HL-60/S4 (cell line): ENCODE results near the gene MARCHF10.

Experiments
- in situ Hi-C: fragments of 300-500 bp; cut with MboI; formaldehyde crosslinking; loops from 2 replicates; pipeline ENCODE4 v1.14.3; 2022; ENCODE audit warnings: low sequenced_read_pairs

The MARCHF10 gene

DNA sequence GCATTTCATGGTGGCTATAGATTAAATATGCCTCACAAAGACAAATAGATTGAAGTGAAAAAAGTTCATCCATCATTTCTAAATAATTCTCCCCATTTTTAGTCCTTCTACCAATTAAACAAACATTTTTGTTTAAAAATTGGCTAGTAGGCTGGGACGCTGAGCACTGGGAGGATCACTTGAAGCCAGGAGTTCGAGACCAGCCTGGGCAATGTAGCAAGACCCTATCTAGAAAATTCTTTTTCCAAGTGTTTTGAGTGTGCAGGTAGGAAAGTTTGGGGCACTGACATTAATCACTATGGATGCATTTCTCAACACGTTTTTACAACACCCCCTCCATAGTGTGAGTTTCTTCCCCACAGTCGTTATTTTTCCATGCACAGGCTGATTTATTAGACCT lies 123.9 kb downstream of the MARCHF10 start:
- in situ Hi-C loops = no loop called here

GRCh38 chr17:62681939-62682381 lies 126.2 kb downstream of the MARCHF10 start:
- in situ Hi-C loops = no loop called here

- in situ Hi-C loops = no loop called here
Observed at GRCh38 chr17:62681061-62681938, 126.8 kb downstream of the MARCHF10 start.

DNA sequence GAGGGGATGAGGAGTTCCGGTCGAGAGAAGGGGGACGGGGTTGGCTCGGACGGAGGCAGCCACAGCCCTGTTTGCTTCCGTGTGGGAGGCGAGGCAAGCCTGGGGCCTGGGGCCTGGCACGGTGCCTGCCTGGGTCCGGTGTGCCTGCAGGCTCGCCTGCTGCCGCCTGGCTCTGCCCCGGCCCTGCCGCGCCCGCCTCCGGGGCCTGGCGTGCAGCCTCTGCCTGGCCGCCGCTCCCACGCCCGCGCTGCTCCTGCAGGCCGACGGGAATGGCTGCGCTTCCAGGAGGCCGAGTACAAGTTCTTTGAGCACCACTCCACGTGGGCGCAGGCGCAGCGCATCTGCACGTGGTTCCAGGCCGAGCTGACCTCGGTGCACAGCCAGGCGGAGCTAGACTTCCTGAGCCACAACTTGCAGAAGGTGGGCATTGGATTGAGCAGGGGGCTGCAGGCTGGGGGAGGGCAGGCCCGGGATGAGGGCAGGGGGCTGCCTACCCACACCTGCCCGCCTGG lies 127.5 kb downstream of the MARCHF10 start:
- in situ Hi-C loops = no loop called here

DNA sequence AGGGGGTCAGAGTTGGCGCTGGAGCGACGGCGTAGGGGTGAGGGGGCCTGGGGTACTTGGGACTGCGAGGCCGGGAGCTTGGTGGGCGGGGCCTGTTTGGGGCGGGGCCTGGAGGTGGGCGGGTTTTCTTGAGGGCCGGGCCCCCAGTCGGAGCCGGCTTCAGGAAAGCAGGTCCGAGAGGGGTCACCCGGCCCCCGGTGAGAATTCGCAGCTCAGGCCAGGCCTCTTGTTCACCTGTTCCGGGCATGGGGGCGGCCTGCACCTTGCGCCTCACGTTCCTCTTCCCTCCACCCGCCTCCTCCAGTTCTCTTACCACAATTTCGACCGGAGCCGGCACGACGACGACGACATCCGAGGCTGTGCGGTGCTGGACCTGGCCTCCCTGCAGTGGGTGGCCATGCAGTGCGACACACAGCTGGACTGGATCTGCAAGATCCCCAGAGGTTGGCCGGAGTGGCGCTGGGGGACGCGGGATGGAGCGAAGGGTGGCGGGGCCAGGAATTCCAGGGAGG lies 128.2 kb downstream of the MARCHF10 start:
- in situ Hi-C loops = no loop called here

GRCh38 chr17:62678214-62678919 lies 129.7 kb downstream of the MARCHF10 start:
- in situ Hi-C loops = no loop called here

- in situ Hi-C loops = no loop called here
Observed at GRCh38 chr17:62676952-62677596, 131.0 kb downstream of the MARCHF10 start.

- in situ Hi-C loops = no loop called here
Observed at GRCh38 chr17:62676231-62676943, 131.7 kb downstream of the MARCHF10 start.

GRCh38 chr17:62675701-62676100 lies 132.4 kb downstream of the MARCHF10 start:
- in situ Hi-C loops = no loop called here

DNA sequence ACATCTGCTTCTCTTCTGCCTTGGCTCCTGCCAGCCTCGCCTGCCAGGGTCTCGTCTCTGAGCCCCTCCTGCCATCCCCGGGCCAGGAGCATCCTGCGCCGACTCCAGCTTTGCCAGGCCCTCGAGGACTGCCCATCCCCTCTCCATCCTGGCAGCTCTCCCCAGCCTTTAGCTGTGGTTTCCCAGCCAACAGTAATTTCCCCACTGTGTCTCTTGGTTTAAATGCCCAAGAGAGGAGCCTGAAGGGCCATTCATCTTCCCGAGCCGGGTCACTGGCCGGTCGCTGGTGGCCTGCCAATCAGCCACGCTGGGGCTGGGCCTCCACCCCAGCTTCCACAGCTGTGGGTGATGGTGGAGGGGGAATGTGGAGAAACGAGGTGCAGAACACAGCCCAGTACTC lies 132.9 kb downstream of the MARCHF10 start:
- in situ Hi-C loops = no loop called here

DNA sequence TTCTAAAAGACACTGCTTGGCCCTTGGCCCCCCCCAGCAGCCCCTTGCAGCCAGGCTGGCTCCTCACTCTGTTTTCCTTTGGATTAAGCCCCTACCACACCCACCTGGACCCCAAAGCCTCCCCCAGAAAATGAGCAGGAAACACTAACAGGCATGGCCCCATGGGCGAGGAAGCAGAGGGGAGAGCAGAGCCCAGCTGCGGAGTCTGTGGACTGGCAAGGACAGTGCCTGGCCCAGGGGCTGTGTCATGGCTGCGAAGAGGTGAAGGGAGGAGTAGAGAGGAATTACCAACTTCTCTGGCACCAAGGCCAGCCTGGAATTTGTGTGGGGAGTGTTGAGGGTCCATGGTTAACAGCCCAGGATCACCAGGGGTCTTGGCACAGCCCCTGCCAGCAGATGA lies 133.3 kb downstream of the MARCHF10 start:
- in situ Hi-C loops = no loop called here

GRCh38 chr17:62674363-62674739 lies 133.8 kb downstream of the MARCHF10 start:
- in situ Hi-C loops = no loop called here

GRCh38 chr17:62673614-62674362 lies 134.3 kb downstream of the MARCHF10 start:
- in situ Hi-C loops = no loop called here

- in situ Hi-C loops = no loop called here
Observed at GRCh38 chr17:62672957-62673356, 135.2 kb downstream of the MARCHF10 start.

DNA sequence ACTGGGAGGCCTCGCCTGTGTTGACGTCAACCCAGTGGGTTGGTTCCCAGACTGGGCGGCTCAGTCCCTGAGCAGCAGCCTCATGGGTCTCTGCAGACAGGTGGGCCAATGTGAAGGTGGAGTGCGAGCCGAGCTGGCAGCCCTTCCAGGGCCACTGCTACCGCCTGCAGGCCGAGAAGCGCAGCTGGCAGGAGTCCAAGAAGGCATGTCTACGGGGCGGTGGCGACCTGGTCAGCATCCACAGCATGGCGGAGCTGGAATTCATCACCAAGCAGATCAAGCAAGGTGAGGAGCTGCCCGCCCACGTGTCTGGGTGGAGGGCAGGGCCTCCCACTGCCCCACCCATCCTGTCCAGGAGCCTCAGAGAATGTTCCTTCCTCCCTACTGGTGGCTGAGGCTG lies 136.6 kb downstream of the MARCHF10 start:
- in situ Hi-C loops = no loop called here

DNA sequence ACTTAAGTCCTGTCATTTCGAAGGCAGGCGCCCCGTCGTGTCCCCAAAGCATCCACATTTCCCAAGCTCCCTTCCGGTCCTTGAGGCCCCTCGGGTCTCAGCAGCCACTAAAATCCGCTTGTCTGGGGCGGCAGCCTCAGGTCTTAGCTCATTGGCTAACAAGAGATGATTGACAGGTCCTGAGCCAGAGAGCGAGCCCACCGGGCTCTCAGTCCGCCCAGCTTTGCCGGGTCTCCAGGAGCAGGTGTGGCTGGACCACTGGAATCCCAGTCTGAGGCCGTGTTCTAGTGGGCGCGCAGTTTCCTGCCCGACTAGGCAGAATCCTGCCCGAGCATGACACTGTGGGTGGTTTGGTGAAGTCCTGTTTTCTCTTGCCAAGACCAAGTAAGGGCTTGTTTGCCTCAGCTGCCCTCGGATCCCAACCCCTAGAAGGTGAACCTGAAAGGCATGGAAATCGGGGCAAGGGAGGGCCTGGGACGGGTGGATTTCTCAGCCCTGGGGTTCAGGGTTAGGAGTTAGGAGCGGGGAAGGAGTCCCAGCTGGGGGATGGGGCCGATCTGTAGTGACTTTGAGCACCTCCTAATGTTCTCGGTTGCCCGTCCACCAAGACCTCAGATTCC lies 137.8 kb downstream of the MARCHF10 start:
- in situ Hi-C loops = no loop called here

GRCh38 chr17:62668091-62668804 lies 139.9 kb downstream of the MARCHF10 start:
- in situ Hi-C loops = no loop called here

GRCh38 chr17:62666801-62667591 lies 141.1 kb downstream of the MARCHF10 start:
- in situ Hi-C loops = no loop called here
